ENCODE results near the gene LYZL1. TPM values are rescaled to one million over a fixed set of nuclear protein-coding genes. Genes with fewer than 3 reads are reported as not detected.

The LYZL1 gene
- polyA plus RNA-seq, 1 donor from 2014 or later = not detected

DNA sequence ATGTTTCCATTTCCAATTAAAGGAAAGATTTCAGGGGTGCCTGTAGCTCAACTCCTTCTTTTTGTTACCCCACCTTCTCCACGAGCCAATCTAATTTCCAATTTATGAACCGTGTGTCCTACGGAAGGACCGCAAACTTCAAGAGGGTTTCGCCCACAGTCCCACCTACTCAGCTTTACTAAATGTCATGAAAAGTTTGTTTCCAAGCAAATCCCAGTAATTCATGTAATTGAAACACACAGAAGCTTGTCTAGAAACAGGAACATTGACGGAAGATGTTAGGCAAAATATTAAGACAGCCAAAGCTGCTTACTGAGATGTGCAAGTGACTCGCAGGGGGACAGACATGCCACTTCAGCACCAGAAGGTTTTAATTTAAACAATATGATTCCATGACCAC lies 32.9 kb upstream of the LYZL1 start:
- H3K79me2 ChIP-seq (replicated peaks; ENCODE audit: insufficient read depth, low read length) = no peaks in the 10 kb centered on the region
- TF ChIP-seq EZH2 (IDR thresholded peaks at IDR 0.05; ENCODE audit: borderline replicate concordance, insufficient read depth, low read length, poor library complexity, severe bottlenecking) (no peak), POLR2AphosphoS5 (IDR thresholded peaks at IDR 0.05) (no peak), RAD21 (conservative IDR thresholded peaks at IDR 0.05) (no peak), SMC3 (conservative IDR thresholded peaks at IDR 0.05; ENCODE audit: poor library complexity) (no peak), EP300 (conservative IDR thresholded peaks at IDR 0.05; ENCODE audit: poor library complexity, severe bottlenecking) (no peak), TAF1 (IDR thresholded peaks at IDR 0.05; ENCODE audit: low read depth) (no peak), MXI1 (conservative IDR thresholded peaks at IDR 0.05; ENCODE audit: poor library complexity, severe bottlenecking) (no peak)
- TF ChIP-seq, protein P1, sequence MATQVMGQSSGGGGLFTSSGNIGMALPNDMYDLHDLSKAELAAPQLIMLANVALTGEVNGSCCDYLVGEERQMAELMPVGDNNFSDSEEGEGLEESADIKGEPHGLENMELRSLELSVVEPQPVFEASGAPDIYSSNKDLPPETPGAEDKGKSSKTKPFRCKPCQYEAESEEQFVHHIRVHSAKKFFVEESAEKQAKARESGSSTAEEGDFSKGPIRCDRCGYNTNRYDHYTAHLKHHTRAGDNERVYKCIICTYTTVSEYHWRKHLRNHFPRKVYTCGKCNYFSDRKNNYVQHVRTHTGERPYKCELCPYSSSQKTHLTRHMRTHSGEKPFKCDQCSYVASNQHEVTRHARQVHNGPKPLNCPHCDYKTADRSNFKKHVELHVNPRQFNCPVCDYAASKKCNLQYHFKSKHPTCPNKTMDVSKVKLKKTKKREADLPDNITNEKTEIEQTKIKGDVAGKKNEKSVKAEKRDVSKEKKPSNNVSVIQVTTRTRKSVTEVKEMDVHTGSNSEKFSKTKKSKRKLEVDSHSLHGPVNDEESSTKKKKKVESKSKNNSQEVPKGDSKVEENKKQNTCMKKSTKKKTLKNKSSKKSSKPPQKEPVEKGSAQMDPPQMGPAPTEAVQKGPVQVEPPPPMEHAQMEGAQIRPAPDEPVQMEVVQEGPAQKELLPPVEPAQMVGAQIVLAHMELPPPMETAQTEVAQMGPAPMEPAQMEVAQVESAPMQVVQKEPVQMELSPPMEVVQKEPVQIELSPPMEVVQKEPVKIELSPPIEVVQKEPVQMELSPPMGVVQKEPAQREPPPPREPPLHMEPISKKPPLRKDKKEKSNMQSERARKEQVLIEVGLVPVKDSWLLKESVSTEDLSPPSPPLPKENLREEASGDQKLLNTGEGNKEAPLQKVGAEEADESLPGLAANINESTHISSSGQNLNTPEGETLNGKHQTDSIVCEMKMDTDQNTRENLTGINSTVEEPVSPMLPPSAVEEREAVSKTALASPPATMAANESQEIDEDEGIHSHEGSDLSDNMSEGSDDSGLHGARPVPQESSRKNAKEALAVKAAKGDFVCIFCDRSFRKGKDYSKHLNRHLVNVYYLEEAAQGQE (IDR thresholded peaks at IDR 0.05; ENCODE audit: borderline replicate concordance) = no peak
- TF ChIP-seq, protein P2, sequence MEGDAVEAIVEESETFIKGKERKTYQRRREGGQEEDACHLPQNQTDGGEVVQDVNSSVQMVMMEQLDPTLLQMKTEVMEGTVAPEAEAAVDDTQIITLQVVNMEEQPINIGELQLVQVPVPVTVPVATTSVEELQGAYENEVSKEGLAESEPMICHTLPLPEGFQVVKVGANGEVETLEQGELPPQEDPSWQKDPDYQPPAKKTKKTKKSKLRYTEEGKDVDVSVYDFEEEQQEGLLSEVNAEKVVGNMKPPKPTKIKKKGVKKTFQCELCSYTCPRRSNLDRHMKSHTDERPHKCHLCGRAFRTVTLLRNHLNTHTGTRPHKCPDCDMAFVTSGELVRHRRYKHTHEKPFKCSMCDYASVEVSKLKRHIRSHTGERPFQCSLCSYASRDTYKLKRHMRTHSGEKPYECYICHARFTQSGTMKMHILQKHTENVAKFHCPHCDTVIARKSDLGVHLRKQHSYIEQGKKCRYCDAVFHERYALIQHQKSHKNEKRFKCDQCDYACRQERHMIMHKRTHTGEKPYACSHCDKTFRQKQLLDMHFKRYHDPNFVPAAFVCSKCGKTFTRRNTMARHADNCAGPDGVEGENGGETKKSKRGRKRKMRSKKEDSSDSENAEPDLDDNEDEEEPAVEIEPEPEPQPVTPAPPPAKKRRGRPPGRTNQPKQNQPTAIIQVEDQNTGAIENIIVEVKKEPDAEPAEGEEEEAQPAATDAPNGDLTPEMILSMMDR (IDR thresholded peaks at IDR 0.05; ENCODE audit: poor library complexity, severe bottlenecking) = no peak
- peaks cover 5% of the 10 kb centered on the region for H3K9me3 ChIP-seq (ENCODE audit: low read length)
- no peak overlapping the region for H3K4me2 ChIP-seq (ENCODE audit: low read length)
- H3K9ac ChIP-seq (ENCODE audit: low read length) = no peak overlapping the region
- H3F3A ChIP-seq (ENCODE audit: insufficient read depth, low read length, poor library complexity, severe bottlenecking) = no peaks in the 10 kb centered on the region
- H2AFZ ChIP-seq (ENCODE audit: low read depth, low read length) = no peak overlapping the region
- no peaks in the 10 kb centered on the region for H4K20me1 ChIP-seq (ENCODE audit: insufficient read depth)
- no peak overlapping the region for H3K27ac ChIP-seq (ENCODE audit: low read length)
- H3K4me3 ChIP-seq (ENCODE audit: low read length) = no peak overlapping the region
- no peaks in the 10 kb centered on the region for H3K27me3 ChIP-seq (ENCODE audit: insufficient read depth, low read depth, low read length)
- H3K36me3 ChIP-seq (ENCODE audit: insufficient read depth, low read length) = no peaks in the 10 kb centered on the region
- H3K9me2 ChIP-seq (ENCODE audit: insufficient read depth, low read length) = no peaks in the 10 kb centered on the region

DNA sequence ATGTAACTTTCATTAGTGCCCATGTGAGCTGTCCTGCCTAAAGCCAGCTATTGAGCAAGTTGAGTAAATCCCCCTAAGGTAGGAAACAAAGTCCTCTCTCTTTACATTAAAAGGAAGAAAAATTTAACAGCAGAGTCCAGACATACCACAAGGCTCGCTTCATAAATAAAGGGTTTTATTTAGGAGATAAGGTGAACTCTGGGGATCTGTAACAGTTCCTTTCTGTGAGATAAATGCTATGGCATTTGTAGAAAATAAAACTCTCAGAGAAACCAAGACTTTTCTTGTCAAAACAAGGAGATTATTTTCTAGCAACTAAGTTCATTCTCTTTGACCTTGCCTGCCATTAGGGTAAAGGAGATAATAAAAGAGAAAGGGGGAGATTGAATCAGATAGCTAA lies 32.3 kb upstream of the LYZL1 start:
- Histone ChIP-seq H3K9me3 (ENCODE audit: low read length) (peaks cover 5% of the 10 kb centered on the region), H3F3A (ENCODE audit: insufficient read depth, low read length, poor library complexity, severe bottlenecking) (no peaks in the 10 kb centered on the region), H3K9me2 (ENCODE audit: insufficient read depth, low read length) (no peaks in the 10 kb centered on the region), H3K4me3 (ENCODE audit: low read length) (no peak overlapping the region), H3K27ac (ENCODE audit: low read length) (no peak overlapping the region), H2AFZ (ENCODE audit: low read depth, low read length) (no peak overlapping the region), H3K9ac (ENCODE audit: low read length) (no peak overlapping the region), H3K4me2 (ENCODE audit: low read length) (no peak overlapping the region), H4K20me1 (ENCODE audit: insufficient read depth) (no peaks in the 10 kb centered on the region), H3K27me3 (ENCODE audit: insufficient read depth, low read depth, low read length) (no peaks in the 10 kb centered on the region), H3K79me2 (replicated peaks; ENCODE audit: insufficient read depth, low read length) (no peaks in the 10 kb centered on the region), H3K36me3 (ENCODE audit: insufficient read depth, low read length) (no peaks in the 10 kb centered on the region)
- TF ChIP-seq EP300 (conservative IDR thresholded peaks at IDR 0.05; ENCODE audit: poor library complexity, severe bottlenecking) (no peak), EZH2 (IDR thresholded peaks at IDR 0.05; ENCODE audit: borderline replicate concordance, insufficient read depth, low read length, poor library complexity, severe bottlenecking) (no peak), MXI1 (conservative IDR thresholded peaks at IDR 0.05; ENCODE audit: poor library complexity, severe bottlenecking) (no peak), SMC3 (conservative IDR thresholded peaks at IDR 0.05; ENCODE audit: poor library complexity) (no peak), POLR2AphosphoS5 (IDR thresholded peaks at IDR 0.05) (no peak), RAD21 (conservative IDR thresholded peaks at IDR 0.05) (no peak), TAF1 (IDR thresholded peaks at IDR 0.05; ENCODE audit: low read depth) (no peak)
- TF ChIP-seq, protein P1 (IDR thresholded peaks at IDR 0.05; ENCODE audit: borderline replicate concordance) = no peak
- TF ChIP-seq, protein P2 (IDR thresholded peaks at IDR 0.05; ENCODE audit: poor library complexity, severe bottlenecking) = no peak
